GM12878 (cell line): ENCODE data around the gene NCL. TPM values are rescaled to one million over a fixed set of nuclear protein-coding genes. Genes with fewer than 3 reads are reported as not detected.

ENCODE experiments used
- ATAC-seq: fragments of 200-7000 bp; cut with Tn5 transposase; 3 replicates; pipeline ENCODE4 v1.9.1; 2020; ENCODE audit warnings: mild to moderate bottlenecking, moderate library complexity
- BruUV-seq: library from RNA; stranded (reverse); fragments of 400-500 nt; replicated peaks from 2 replicates; lab custom pipeline; 2021; lab: Mats Ljungman, UMichigan
- CTCF ChIA-PET: fragments of 300-600 bp; sonication (Branson Sonifier 250); formaldehyde crosslinking; extraction: SDS; loops from one replicate; lab custom pipeline; 2021; ENCODE audit warnings: inconsistent platforms; lab: Yijun Ruan, JAX
- POLR2A ChIA-PET: fragments of 350-600 bp; formaldehyde crosslinking; extraction: SDS; loops from one replicate; lab custom pipeline; 2021; ENCODE audit warnings: inconsistent platforms; lab: Charles Lee
- RAD21 ChIA-PET: fragments of 300-600 bp; sonication (Branson Sonifier 250); formaldehyde crosslinking; loops from one replicate; lab custom pipeline; 2023; ENCODE audit warnings: antibody characterized with exemption; ENCODE audit not compliant: unreplicated experiment; lab: Charles Lee
- SMC1A ChIA-PET: fragments of 300-600 bp; sonication (Branson Sonifier 250); formaldehyde crosslinking; loops from one replicate; lab custom pipeline; 2023; ENCODE audit not compliant: unreplicated experiment, uncharacterized antibody; lab: Charles Lee
- DNase-seq: peaks from one replicate; pipeline ENCODE4 v3.0.0-alpha.2; 2011; ENCODE audit warnings: low read depth, low spot score
- FAIRE-seq: peaks from 3 replicates; lab custom pipeline; 2011; peaks lifted over from hg19 to GRCh38; lab: Jason Lieb, UNC
- H2AFZ ChIP-seq: 2 replicates; pipeline ENCODE4 v1.6.0; 2011; ENCODE audit warnings: low read depth, low read length, control low read depth; ENCODE audit not compliant: control insufficient read depth
- H3K27ac ChIP-seq: 2 replicates; pipeline ENCODE4 v1.5.1; 2011; ENCODE audit warnings: control low read depth; ENCODE audit not compliant: control insufficient read depth, insufficient read depth
- H3K27me3 ChIP-seq, 2 experiments: replicated peaks in 1 of 2; 2 replicates each; pipeline versions ENCODE4 v1.6.0 to v1.6.1; 2011; ENCODE audit warnings: low read length in 1 of 2; ENCODE audit not compliant: control insufficient read depth in 2 of 2, insufficient read depth in 2 of 2
- H3K36me3 ChIP-seq, 2 experiments: 2 replicates each; pipeline ENCODE4 v1.5.1; 2011; ENCODE audit warnings: low read length in 1 of 2; ENCODE audit not compliant: control insufficient read depth in 2 of 2, insufficient read depth in 2 of 2
- H3K4me1 ChIP-seq: 2 replicates; pipeline ENCODE4 v1.6.1; 2011; ENCODE audit warnings: mild to moderate bottlenecking, low read length, moderate library complexity, mixed read lengths; ENCODE audit not compliant: control insufficient read depth, insufficient read depth
- H3K4me2 ChIP-seq: 2 replicates; pipeline ENCODE4 v1.6.0; 2011; ENCODE audit warnings: control low read depth; ENCODE audit not compliant: control insufficient read depth, insufficient read depth
- H3K4me3 ChIP-seq: fragments of 200-600 bp; sonication (generic); 2 replicates; pipeline ENCODE4 v1.5.1; 2016
- H3K79me2 ChIP-seq: 2 replicates; pipeline ENCODE4 v1.6.0; 2011; ENCODE audit warnings: low read length; ENCODE audit not compliant: control insufficient read depth, insufficient read depth
- H3K9ac ChIP-seq: 2 replicates; pipeline ENCODE4 v1.8.0; 2011; ENCODE audit warnings: low read length, control low read depth, mixed read lengths; ENCODE audit not compliant: control insufficient read depth, insufficient read depth
- H3K9me3 ChIP-seq: replicated peaks from 3 replicates; pipeline ENCODE4 v1.5.1; 2011; ENCODE audit warnings: mild to moderate bottlenecking, low read length; ENCODE audit not compliant: control insufficient read depth, insufficient read depth
- H4K20me1 ChIP-seq: 2 replicates; pipeline ENCODE4 v1.6.0; 2011; ENCODE audit not compliant: control insufficient read depth, insufficient read depth
- CBX3 ChIP-seq: fragments of 200-600 bp; sonication (generic); IDR thresholded peaks from 2 replicates; pipeline ENCODE4 v1.6.1; 2016; ENCODE audit warnings: low read depth, borderline replicate concordance
- CBX5 ChIP-seq: sonication (generic); IDR thresholded peaks from 2 replicates; pipeline ENCODE4 v1.6.1; 2016; ENCODE audit warnings: low read depth, moderate library complexity, mild to moderate bottlenecking, inconsistent platforms
- GATAD2B ChIP-seq: fragments of 450-650 bp; conservative IDR thresholded peaks from 2 replicates; pipeline ENCODE4 v1.6.1; 2017; ENCODE audit warnings: low read depth, mild to moderate bottlenecking, moderate library complexity
- KLF5 ChIP-seq: fragments of 450-650 bp; IDR thresholded peaks from 2 replicates; pipeline ENCODE4 v1.6.1; 2014; ENCODE audit warnings: mild to moderate bottlenecking; ENCODE audit not compliant: partially characterized antibody
- MTA2 ChIP-seq: fragments of 450-650 bp; IDR thresholded peaks from 2 replicates; pipeline ENCODE4 v1.6.1; 2016; ENCODE audit warnings: low read depth, mild to moderate bottlenecking, moderate library complexity
- PKNOX1 ChIP-seq: fragments of 450-650 bp; IDR thresholded peaks from 2 replicates; pipeline ENCODE4 v1.6.1; 2016; ENCODE audit warnings: mild to moderate bottlenecking
- PRDM15 ChIP-seq: fragments of 450-650 bp; formaldehyde crosslinking; IDR thresholded peaks from 2 replicates; pipeline ENCODE4 v1.4.0; 2020; ENCODE audit warnings: mild to moderate bottlenecking, moderate library complexity
- RB1 ChIP-seq: fragments of 450-650 bp; formaldehyde crosslinking; IDR thresholded peaks from 2 replicates; pipeline ENCODE4 v1.6.1; 2017; ENCODE audit warnings: mild to moderate bottlenecking, borderline replicate concordance
- SMAD5 ChIP-seq: IDR thresholded peaks from 2 replicates; pipeline ENCODE4 v1.6.1; 2016; ENCODE audit warnings: antibody characterized with exemption, low read depth
- ZBTB4 ChIP-seq: fragments of 450-650 bp; formaldehyde crosslinking; IDR thresholded peaks from 2 replicates; pipeline ENCODE4 v1.4.0; 2022; ENCODE audit warnings: mild to moderate bottlenecking, moderate library complexity
- ZNF217 ChIP-seq: fragments of 450-650 bp; IDR thresholded peaks from 2 replicates; pipeline ENCODE4 v1.6.1; 2017; ENCODE audit warnings: antibody characterized with exemption, mild to moderate bottlenecking
- WGBS: methylation state at CpG from one replicate; pipeline ENCODE4 v1.1.6; 2016; ENCODE audit warnings: low lambda C conversion rate; ENCODE audit not compliant: insufficient replicate concordance, insufficient coverage; ENCODE audit errors: missing lambda C conversion rate; 5-methylcytosine and 5-hydroxymethylcytosine counted together
- in situ Hi-C: fragments of 300-500 bp; cut with MboI; formaldehyde crosslinking; loops from 9 replicates; pipeline ENCODE4 v1.14.3; 2018; ENCODE audit warnings: mixed read lengths
- intact Hi-C: fragments of 100-400 bp; cut with micrococcal nuclease; formaldehyde crosslinking; loops from one replicate; pipeline ENCODE4 v1.14.2; 2022; ENCODE audit not compliant: unreplicated experiment
- polyA plus RNA-seq, 11 experiments: library from polyadenylated mRNA; depleted of rRNA in 4 of 11; unstranded in 6 of 11; stranded (reverse) in 5 of 11; fragments of >200 nt; fragmentation: Nextera tagmentation in 4 of 11; fragmentation: Illumina TruSeq in 1 of 11; extraction: Ambion mirVana in 4 of 11; extraction: Trizol in 1 of 11; gene quantifications; 1 replicate in 1 of 11; 2 replicates in 10 of 11; pipeline versions ENCODE4 v1.2.1 to v1.2.3, GENCODE V29; 2011 to 2016; ENCODE audit warnings: inconsistent platforms in 2 of 11, missing spikeins in 2 of 11, low read depth in 1 of 11
- total RNA-seq, 4 experiments: library from RNA; depleted of rRNA in 3 of 4; stranded (reverse); fragments of >200 nt in 3 of 4; fragmentation: Illumina TruSeq in 1 of 4; extraction: Trizol in 1 of 4; gene quantifications; 2 replicates each; pipeline versions ENCODE4 v1.2.1 to v1.2.3, GENCODE V29; 2013 to 2021

Gene NCL
- total and polyA plus RNA-seq, 10 of the 15 experiments (the other 5 are each of a cell fraction or from before 2014, with no cell fraction given), result 123 to 1,207 (median 529) TPM

GRCh38 chr2:231411831-231412617, 52.3 kb downstream of the NCL start (continued):
- TF ChIP-seq ZBTB4 (CRISPR knock-in tag), result no peak
- TF ChIP-seq GATAD2B, result 0 out of 2 replicates have a peak, but pooled peaks have one; percentile 53

- in situ Hi-C loops (loop anchor here (5.0 kb wide), 1 partner anchor 304 kb away; no protein-coding TSS in a partner anchor), intact Hi-C loops (loop anchor here (5.0 kb wide), 1 partner anchor 584 kb away; no protein-coding TSS in a partner anchor)
- POLR2A ChIA-PET, result interaction anchor here (1.1 kb wide), 1 partner anchor 38 kb away, joined by 3 read pairs; no protein-coding TSS in a partner anchor
- TF ChIP-seq ZNF217, result no peak
- TF ChIP-seq MTA2, result no peak
- TF ChIP-seq CBX5, result no peak
- no peak for TF ChIP-seq PKNOX1
- TF ChIP-seq SMAD5, result no peak
- TF ChIP-seq KLF5, result no peak
- TF ChIP-seq CBX3, result no peak
- no peak for TF ChIP-seq PRDM15 (CRISPR knock-in tag)
- no peak for TF ChIP-seq RB1
These were observed 53.0 kb downstream of the NCL start for GRCh38 chr2:231411237-231411636.

More at GRCh38 chr2:231411237-231411636, 53.0 kb downstream of the NCL start:
- Histone ChIP-seq H3K36me3 (no peaks in the 10 kb centered on the region), H3K4me1 (peaks cover 2% of the 10 kb centered on the region), H3K27me3 (no peaks in the 10 kb centered on the region), H3K27ac (no peak overlapping the region), H3K4me2 (no peak overlapping the region), H3K79me2 (no peaks in the 10 kb centered on the region), H3K9ac (no peak overlapping the region), H4K20me1 (no peaks in the 10 kb centered on the region; the same call in 1 of the 2 replicates), H3K4me3 (no peak overlapping the region), H2AFZ (no peak overlapping the region), H3K9me3 (peaks cover 6% of the 10 kb centered on the region; the same call in 2 of the 3 replicates)
- ATAC-seq, result no peak
- 79% methylated on average over 3 of the region's 3 CpGs for WGBS
- no peak for DNase-seq
- ChIA-PET RAD21 (interaction anchor here (0.9 to 4.2 kb wide), 4 partner anchors 41 to 307 kb away, joined by 3 to 16 read pairs (median 4); no protein-coding TSS in a partner anchor), SMC1A (interaction anchor here (0.6 to 4.3 kb wide), 5 partner anchors 11 to 307 kb away, joined by 3 to 32 read pairs (median 4); no protein-coding TSS in a partner anchor), CTCF (interaction anchor here (0.7 to 12.3 kb wide), 13 partner anchors 17 to 309 kb away, joined by 3 to 234 read pairs (median 4); partner anchors contain the start of genes HTR2B and NCL)
- FAIRE-seq, result no peak
- no TSS peak for BruUV-seq
